ENCODE data around the gene SLC17A4.
"Not testable (repeated sequence)": the region's sequence is repeated elsewhere in the genome, so short reads cannot be mapped to it uniquely, and the experiment has no call there.

SLC17A4 gene, protein sequence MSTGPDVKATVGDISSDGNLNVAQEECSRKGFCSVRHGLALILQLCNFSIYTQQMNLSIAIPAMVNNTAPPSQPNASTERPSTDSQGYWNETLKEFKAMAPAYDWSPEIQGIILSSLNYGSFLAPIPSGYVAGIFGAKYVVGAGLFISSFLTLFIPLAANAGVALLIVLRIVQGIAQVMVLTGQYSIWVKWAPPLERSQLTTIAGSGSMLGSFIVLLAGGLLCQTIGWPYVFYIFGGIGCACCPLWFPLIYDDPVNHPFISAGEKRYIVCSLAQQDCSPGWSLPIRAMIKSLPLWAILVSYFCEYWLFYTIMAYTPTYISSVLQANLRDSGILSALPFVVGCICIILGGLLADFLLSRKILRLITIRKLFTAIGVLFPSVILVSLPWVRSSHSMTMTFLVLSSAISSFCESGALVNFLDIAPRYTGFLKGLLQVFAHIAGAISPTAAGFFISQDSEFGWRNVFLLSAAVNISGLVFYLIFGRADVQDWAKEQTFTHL

DNA sequence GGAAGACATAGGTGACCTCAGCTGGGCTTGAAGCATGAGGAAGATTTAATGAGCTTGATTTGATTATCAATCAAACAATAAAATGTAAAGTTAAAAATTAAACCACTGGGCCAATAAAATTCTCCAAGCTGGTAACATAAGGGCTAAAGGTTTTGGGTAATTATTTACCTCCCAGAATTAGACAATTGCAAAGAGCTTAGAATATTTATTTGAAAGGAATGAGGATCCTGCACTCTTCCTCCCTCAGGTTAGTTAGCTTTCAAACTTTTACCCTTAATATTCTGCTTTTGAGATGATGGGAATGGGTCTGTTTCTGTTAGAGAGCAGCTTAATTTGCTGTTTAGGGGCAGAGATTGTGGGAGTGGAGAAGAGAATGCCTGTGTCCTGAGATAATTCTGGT is at the start of gene SLC17A4:
SLC17A4 (plus strand) TSS at position 208 of the 400 bp plus-strand sequence. CDS start 7,221 bp downstream, outside the sequence.
- DNase-seq = no peak

DNA sequence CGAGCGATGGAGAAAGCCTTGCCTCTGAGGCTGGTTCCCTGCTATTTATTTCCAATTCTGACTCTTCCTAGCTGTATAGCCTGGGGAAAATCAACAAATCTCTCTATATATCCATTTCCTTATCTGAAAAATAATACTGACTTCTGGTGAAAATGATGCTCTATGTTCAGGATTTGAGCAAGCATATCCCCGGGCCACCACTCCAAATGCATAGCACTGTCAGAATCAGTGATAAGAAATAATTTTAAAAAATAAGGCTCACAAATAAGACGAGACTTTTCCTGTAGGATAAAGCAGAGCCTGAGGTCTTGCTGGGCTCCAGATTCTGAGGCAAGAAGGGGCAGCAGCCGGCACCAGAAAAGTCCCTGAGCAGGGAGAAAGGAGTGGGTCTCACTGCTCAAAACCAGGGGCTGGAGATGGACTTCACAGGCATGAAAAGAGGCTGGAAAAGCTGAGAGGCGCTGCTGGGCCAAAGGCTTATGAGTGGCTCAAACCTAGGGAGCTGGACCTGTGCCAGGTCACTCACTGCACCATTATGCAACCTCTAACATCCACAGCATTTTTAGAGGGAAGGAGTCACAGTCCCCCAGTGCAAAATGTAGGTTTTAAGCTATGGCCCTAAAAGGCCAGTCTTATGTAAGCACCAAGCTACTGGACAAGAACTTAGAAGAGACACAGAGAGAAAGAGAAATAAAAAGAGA is 48.1 kb upstream of the SLC17A4 start:
- DNase-seq = no peak

DNA sequence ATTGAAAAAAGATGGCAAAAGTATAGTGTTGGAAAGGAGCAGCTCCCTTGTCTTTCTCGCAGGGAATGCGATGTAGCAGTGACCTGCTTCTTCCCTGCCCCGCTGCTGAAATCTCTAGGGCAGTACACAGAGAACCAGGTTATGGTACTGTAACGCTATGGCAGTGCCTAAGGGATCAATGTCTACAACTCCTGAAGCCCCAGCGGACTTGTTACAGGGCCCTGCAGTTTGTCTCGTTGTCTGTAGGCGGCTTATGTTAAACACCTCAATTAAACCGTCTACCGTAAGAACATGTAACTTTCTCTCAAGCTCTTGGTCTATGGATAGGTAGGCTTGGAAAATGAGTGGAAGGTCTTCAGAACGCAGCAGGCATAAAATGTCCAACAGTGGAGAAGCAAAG is 44.8 kb upstream of the SLC17A4 start:
- no peak for DNase-seq

DNA sequence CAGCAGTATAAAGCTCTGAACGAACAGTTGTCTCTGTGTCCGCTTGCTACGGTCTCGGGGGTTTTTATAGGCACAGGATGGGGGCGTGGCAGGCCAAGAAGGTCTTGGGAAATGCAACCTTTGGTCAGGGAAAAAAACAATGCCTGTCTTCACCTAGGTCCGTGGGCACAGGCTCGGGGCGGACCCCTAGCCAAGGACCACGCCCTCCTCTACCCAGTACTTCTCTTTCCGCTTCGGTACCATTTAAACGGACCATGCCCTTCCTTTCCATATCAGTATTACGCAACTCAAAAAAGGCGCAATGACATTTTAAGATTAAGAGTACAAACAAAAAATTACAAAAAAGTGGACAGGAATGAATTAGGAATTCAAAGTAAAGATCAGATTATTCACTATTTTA is 44.3 kb upstream of the SLC17A4 start:
- no peak for DNase-seq

DNA sequence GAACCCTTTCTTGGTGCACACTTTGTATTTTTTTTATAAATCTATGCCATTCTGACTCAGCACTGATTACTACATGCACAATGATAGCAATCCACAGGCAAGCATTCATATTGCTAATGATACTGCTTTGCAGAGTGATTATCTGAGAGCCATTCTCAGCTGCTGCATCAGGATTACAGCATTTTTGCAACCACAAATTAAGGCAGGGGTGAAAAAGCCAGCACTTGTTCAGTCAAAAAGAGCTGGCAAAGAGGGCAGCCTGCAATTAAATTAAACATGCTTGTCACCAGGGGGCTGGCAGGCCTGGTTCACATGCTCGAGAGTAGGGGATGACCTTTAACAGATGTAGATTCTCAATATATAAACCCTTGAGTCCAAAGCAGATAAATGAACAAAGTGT is 40.7 kb upstream of the SLC17A4 start:
- DNase-seq = no peak

DNA sequence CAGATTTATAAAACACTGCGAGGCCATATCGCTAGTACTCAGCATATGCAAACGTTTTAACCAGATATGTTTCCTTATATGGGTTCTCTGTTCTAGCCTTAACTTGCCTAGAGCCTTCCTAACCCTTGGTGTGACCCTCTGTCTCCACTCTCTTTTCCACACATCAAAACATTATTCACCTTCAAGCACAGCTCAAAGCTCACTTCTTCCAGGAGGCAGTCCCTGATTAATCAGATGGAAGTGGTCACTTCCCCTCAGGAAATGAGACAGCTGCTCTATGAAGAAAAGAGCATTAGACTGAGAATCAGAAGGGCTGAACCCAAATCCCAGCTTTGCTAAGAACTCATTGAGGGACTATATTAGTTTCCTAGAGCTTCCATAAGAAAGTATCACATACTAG is 39.8 kb upstream of the SLC17A4 start:
- DNase-seq = no peak

DNA sequence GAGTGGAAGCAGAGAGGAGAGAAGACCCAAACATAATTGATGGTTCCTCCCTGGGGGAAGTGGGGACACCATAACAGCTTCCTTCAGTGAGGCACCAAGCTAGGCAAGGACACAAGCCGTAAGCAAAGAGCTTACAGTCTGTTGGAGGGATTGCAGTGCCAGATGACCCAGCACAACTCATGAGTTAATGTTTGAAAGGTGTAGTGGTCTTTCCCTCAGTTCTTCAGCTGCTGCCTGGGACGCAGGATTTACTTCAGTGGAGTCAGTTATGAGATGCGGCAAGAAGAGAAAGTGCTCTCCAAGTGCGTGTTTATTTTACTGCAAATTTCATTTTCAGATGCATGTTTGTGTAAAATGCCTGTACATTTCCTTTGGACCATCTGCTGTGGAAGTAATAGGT is 38.7 kb upstream of the SLC17A4 start:
- no peak for DNase-seq

DNA sequence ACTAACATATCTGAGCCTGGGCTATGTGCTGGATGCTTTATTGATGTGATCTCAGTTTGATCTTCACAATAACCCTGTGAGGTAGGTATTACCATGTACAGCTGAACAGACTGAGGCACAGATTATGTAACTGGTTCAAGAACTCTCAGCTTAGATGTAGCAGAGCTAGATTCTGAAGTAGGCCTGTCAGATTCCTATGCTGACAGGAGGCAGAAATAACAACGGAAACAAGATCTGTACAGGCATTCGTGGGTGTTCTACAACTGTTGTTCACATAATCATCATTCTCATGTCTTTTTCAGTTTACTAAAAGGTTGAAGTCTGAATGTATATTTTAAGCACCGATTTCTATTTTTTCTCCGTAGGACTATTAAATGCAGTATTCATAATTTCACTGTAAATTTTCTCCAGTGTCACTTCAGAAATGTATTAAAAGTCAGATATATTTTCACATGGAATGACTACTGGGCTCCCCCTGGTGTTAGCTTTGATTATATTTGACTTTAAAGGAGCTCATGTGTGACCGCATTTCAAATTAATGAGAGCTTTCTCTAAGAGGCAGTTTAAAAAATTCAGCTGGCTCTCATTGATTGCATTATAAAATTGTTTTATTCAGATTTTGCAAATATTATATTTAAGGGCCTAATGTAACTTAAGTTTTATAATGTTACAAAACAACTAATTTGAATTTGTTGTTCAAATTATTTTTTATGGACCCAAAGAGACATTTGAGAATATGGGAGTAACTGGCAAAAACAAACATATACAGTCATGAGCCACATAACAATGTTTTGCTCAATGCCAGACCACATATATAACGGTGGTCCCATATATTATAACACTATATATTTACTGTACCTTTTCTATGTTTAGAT is 36.4 kb upstream of the SLC17A4 start:
- DNase-seq = no peak

DNA sequence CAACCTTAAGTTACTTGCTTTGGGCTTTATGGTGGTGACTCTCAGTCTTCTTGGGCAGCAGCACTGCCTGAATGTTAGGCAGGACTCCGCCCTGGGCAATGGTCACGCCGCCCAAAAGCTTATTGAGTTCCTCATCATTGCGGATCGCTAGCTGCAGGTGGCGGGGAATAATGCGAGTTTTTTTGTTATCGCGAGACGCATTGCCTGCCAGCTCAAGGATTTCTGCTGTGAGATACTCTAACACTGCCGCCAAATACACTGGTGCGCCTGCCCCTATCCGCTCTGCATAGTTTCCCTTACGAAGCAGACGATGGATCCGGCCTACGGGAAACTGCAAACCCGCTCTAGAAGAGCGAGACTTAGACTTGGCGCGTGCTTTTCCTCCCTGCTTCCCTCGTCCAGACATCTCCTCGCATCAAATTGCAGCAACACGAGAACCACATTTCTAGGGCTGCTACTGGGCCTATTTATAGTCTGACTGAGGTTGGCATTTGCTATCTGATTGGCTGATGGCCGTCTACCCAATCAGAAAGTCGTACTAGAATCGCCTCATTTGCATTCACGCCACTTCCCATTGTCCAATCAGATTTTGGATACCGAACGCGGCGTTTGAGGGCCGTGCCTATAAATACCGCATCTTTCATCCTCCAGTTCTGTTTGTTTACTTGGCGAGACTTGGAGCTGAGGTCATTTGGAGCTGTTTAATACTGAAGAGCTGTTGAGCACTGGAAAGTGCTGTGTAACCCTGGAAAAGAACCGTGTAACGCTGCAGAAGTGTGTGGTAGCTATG is 28.2 kb upstream of the SLC17A4 start:
- no peak for DNase-seq

DNA sequence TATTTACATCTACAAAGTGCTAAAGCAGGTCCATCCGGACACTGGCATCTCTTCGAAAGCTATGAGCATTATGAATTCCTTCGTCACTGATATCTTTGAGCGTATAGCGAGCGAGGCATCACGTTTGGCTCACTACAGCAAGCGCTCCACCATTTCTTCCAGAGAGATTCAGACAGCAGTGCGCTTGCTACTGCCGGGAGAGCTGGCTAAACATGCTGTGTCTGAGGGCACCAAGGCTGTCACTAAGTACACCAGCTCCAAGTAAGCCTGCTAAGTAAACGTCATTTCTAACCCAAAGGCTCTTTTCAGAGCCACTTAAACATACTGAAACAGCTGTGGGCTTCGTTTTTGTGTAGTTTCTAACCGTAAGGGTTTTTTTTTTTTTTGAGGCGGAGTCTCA is 27.5 kb upstream of the SLC17A4 start:
- DNase-seq = no peak

DNA sequence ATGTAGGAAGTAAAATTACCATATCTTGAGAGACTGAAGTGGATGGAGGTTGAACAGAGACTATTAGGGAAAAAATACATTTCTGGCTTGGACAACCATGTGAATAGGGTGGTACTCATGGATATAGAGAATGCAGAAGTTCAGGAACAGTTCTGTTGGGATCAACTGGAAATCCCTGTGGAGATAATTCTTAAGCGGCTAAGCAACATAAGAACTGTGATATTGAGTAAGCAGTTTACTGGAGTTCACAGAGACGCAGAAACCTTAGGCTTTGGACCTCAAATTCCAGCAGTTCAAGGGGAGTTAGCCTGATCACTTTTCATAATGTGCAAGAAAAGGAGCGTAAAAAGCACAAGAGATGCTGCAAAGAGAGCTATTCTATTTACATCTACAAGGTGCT is 23.6 kb upstream of the SLC17A4 start:
- DNase-seq = no peak

DNA sequence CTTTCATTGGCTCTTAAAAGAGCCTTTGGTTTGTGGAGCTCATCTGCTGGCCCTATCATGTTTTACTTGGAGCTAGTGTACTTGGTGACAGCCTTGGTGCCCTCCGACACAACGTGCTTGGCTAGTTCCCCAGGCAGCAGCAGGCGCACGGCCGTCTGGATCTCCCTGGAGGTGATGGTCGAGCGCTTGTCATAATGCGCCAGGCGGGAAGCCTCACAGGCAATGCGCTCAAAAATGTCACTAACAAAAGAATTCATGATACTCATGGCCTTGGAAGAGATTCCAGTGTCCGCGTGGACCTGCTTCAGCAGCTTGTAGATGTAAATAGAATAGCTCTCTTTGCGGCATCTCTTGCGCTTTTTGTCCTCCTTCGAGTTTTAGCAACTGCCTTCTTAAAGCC is 22.8 kb upstream of the SLC17A4 start:
- no peak for DNase-seq

DNA sequence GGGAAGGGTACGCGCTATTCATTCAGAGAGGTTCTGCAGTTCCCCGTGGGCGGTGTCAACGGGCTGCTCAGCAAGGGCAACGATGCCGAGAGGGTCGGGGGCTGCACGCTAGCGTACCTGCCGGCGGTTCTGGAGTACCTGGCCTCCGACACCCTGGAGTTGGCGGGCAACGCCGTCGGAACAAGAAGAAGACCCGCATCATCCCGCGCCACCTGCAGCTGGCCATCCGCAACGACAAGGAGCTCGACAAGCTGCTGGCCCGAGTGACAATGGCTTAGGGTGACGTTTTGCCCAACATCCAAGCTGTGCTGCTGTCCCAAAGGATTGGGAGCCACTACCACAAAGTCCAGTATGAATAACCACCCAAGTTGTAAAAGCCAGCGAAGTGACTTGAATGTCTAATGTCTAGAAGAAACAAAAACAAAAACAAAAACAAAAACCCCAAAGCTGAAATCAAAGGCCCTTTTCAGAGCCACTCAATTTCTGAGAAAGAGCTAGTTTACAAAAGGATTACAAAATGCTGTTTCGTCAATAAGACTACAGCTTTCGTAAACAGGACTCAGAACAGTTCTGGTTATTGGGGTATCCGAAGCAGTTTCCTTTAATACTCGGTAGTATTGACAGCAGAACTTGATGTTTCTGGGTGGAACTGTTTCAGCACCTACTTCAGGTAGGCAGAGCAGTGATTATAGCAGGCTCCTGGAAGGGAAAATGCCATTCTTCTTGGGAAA is 21.9 kb upstream of the SLC17A4 start:
- no peak for DNase-seq

DNA sequence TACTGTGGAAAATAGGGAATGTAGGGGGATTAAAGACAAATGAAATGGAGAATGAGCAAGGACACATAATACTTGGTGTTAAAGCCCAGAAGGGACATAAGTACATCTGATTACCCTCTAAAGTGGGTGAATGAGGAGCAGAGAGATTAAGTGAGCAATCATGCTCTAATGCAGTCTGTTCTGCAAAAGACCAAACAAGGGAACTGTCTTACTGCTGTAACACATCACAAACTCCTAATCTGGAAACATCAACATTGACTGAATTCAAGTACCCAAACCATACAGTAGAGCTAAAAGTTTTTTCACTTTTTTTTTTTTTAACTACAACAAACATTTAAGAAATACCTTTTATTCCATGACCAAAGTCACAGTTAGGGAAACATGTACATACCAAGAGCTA is 19.3 kb upstream of the SLC17A4 start:
- no peak for DNase-seq

DNA sequence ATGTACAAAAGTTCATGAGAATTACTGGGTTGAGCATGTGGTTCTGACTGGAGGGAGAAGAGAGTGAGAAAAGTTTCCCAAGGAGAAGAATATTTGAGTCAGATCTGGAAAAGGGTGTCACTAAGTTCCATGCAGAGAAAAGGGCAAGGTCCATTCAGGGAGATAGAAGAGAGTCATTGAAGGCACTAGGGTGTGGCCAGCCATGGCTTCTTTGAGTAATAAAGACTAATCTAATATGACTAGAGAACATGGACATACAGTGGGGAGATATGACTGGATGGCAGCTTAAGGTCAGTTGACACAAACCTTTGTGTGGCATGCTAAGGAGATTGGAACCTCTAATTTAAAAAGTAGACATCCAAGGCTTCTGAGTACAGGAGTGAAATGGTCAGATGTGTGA is 10.7 kb upstream of the SLC17A4 start:
- DNase-seq = no peak

DNA sequence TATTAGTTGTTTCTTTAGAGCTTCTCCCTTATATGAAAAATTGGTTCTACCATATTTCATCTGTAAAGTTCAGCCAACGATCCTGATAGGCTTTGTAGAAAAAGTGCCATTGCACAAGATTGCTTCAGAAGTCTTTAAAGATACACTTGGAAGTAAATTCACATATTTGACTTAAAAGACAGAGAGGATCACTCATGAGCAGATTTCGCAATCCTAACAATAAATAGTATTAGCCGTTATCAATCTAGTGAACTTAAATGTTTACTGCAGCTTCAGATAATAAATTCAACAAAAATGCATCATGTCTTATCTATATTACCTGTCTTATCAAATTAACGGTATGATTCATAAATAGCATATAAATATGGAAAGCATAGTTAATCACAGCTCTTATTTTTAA is 8.7 kb upstream of the SLC17A4 start:
- no peak for DNase-seq

DNA sequence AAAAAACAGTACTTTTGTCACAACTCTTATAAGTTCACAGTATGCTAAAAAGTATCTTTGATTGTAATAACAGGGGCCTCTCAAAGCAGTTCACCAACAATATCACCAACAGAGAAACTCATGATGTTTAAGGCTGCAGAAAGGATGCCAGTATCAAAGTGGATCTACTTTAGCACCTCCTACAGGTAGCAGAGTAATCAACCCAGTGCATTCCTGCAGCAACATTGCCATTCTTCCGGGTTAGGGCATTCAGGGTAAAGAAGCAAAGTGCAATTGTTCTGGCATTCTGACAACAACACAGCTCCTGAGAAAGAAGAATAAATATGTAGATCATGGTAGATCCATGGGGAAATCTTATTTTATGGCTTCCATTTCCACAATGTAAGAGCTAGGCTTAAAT is 7.6 kb upstream of the SLC17A4 start:
- no peak for DNase-seq

DNA sequence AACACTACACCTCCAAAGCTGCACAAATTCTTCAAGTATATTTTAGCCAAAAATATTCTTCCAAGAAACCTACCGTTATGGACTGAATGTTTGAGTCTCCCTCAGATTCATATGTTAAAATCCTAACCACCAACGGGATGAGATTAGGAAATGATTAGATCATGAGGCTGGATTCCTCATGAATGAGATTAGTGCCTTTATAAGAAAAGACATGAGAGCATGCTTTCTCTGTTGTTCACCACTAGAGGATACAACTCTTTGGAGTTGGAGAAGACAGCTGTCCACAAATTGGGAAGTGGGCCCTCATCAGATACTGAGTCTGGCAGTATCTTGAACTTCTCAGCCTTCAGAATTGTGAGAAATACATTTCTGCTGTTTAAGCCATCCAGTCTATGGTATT is 7.1 kb upstream of the SLC17A4 start:
- DNase-seq = no peak

DNA sequence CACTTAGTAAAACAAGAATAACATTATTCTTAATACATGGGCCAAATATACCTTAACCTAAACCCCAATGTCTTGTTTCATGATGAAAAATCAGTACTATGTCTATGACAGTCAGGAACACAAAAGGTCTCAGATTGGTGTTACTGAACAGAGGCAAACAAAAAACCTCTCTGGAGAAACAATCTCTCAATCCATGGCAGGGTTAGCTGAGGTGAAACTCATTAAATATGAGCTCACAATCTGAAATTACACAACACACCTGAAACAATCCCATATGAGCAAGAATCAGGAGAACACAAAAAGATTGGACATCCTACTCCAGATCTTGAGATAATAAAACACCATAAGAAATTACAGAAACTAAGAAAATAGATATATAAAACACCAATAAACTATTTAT is 6.5 kb upstream of the SLC17A4 start:
- no peak for DNase-seq

DNA sequence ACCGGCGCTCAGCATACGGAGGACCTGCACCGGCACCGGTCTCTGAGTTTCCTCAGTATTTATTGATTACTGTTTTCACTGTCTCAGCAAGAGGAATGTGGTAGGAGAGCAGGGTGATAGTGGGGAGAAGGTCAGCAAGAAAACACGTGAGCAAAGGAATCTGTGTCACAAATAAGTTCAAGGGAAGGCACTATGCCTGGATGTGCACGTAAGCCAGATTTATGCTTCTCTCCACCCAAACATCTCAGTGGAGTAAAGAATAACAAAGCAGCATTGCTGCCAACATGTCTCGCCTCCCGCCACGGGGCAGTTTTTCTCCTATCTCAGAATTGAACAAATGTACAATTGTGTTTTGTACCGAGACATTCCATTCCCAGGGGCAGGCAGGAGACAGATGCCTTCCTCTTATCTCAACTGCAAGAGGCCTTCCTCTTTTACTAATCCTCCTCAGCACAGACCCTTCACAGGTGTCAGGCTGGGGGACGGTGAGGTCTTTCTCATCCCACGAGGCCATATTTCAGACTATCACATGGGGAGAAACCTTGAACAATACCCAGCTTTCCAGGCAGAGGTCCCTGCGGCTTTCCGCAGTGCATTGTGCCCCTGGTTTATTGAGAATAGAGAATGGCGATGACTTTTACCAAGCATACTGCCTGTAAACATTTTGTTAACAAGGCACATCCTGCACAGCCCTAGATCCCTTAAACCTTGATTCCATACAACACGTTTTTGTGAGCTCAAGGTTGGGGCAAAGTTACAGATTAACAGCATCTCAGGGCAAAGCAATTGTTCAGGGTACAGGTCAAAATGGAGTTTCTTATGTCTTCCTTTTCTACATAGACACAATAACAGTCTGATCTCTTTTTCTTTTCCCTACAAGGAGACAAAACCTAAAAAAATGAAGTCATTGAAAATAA is 5.7 kb upstream of the SLC17A4 start:
- not testable (repeated sequence) for DNase-seq

DNA sequence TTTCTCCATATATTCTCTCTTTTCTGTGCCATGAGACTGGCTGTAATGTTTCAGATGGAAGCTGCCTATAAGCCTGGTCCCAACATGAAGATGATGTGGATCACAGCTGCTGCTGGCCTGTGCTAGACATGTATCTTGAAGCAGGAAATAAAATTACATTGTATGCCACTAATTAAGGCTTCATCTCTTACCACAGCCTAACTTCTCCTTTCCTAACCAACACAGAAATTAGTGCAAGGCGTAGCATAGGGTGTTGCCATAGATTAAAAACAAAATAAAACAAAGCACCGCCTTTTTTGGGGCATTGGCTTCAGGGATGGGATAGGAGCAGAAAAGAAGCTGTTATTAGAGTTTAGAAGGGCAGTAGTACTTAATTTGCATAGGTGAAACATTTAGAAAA is 4.7 kb upstream of the SLC17A4 start:
- no peak for DNase-seq
